Psoas muscle (tissue), 8 donors: ENCODE results near the gene TGM4. TPM values are rescaled to one million over a fixed set of nuclear protein-coding genes. Genes with fewer than 3 reads are reported as not detected.

ENCODE experiments used
- ATAC-seq, 4 donors: fragments of 200-7000 bp; cut with Tn5 transposase; one replicate each; pipeline ENCODE4 v1.9.1; 2020; ENCODE audit warnings: moderate library complexity in 3 of 4, mild to moderate bottlenecking in 2 of 4
- DNase-seq, 2 donors: peaks; one replicate each; pipeline ENCODE4 v3.0.0-alpha.2; 2020
- H3K27ac ChIP-seq: fragments of 200-600 bp; one replicate; pipeline ENCODE4 v1.8.0; 2022
- H3K27me3 ChIP-seq, 3 donors: fragments of 200-600 bp in 1 of 3; one replicate each; pipeline versions ENCODE4 v1.6.1 to v1.8.0; 2013 to 2022; ENCODE audit warnings: low read length in 2 of 3, mild to moderate bottlenecking in 2 of 3, moderate library complexity in 1 of 3; ENCODE audit not compliant: insufficient read depth in 3 of 3
- H3K36me3 ChIP-seq, 2 donors: fragments of 200-600 bp in 1 of 2; one replicate each; pipeline versions ENCODE4 v1.6.1 to v1.8.0; 2013 to 2022; ENCODE audit warnings: low read depth in 1 of 2, mild to moderate bottlenecking in 1 of 2, moderate library complexity in 1 of 2; ENCODE audit not compliant: insufficient read depth in 1 of 2
- H3K4me1 ChIP-seq: fragments of 200-600 bp; one replicate; pipeline ENCODE4 v1.8.0; 2022
- H3K4me3 ChIP-seq: fragments of 200-600 bp; one replicate; pipeline ENCODE4 v1.8.0; 2022; ENCODE audit warnings: mild to moderate bottlenecking
- H3K9me3 ChIP-seq: fragments of 200-600 bp; one replicate; pipeline ENCODE4 v1.8.0; 2022
- CTCF ChIP-seq: fragments of 200-600 bp; IDR thresholded peaks from one replicate; pipeline ENCODE4 v1.8.0; 2022; ENCODE audit warnings: antibody characterized with exemption
- WGBS, 3 donors: extraction: QIAGEN DNeasy Blood & Tissue Kit; methylation state at CpG; one replicate each; pipeline versions ENCODE4 v1.1.6 to v1.1.7; 2013; 5-methylcytosine and 5-hydroxymethylcytosine counted together
- intact Hi-C, 2 donors: fragments of 100-400 bp; cut with DNase I; formaldehyde crosslinking; loops; one replicate each; pipeline versions ENCODE4 v1.11.0 to v1.14.2; 2022
- polyA plus RNA-seq, 3 donors: library from polyadenylated mRNA; stranded (reverse); fragments of 200-250 nt; gene quantifications; one replicate each; pipeline ENCODE4 v1.2.3, GENCODE V29; 2013
- total RNA-seq, 4 donors: library from RNA; stranded (reverse); fragmentation: NEBNext Ultra II Directional in 2 of 4; extraction: Animal tissue kit (Norgen Biotek cat#: 25700) in 2 of 4; gene quantifications; one replicate each; pipeline versions ENCODE4 v1.2.1 to v1.2.4, GENCODE V29; 2021 to 2023
- donor health status: healthy with polysubstance abuse.
- donor health status: DM: no; HTN: no; CAD: no; lungs with moderate emphysema.
- donor health status: Bipolar disorder and iron deficiency.
- donor health status: healthy.
- donor health status: DM: yes; HTN: yes; CAD: no.
- donor health status: DM: no; HTN: no; CAD: no.
- donor health status: DM: no; HTN: no; CAD: no.
- donor health status: DM: yes; HTN: yes; CAD: no.

The TGM4 gene
- total and polyA plus RNA-seq, 7 donors: not detected

- Histone ChIP-seq H3K27ac (no peak overlapping the region), H3K9me3 (no peaks in the 10 kb centered on the region), H3K4me1 (no peaks in the 10 kb centered on the region), H3K36me3 (no peaks in the 10 kb centered on the region), H3K4me3 (no peak overlapping the region), H3K27me3 (peaks cover 0 to 6% (median 0%) of the 10 kb centered on the region in 3 donors)
- 41 to 45% (median 41%) methylated on average over 4 of the region's 4 CpGs for WGBS, 3 donors
- intact Hi-C loops: no loop called here
- peak in 1 of 4 donors; percentile 41 for ATAC-seq
- DNase-seq: no peak
- no peak for TF ChIP-seq CTCF
Measured at GRCh38 chr3:44885618-44886017, 11.2 kb downstream of the TGM4 start.

GRCh38 chr3:44886561-44886960, 12.2 kb downstream of the TGM4 start:
- H3K27ac ChIP-seq: no peak overlapping the region
- TF ChIP-seq CTCF: no peak
- no peak overlapping the region for H3K4me3 ChIP-seq
- intact Hi-C loops: no loop called here
- no peak for DNase-seq
- WGBS, 3 donors: 63 to 77% (median 67%) methylated on average over 3 of the region's 3 CpGs
- no peaks in the 10 kb centered on the region for H3K36me3 ChIP-seq
- H3K9me3 ChIP-seq: no peaks in the 10 kb centered on the region
- peaks cover 0 to 6% (median 0%) of the 10 kb centered on the region in 3 donors for H3K27me3 ChIP-seq
- no peak for ATAC-seq
- no peaks in the 10 kb centered on the region for H3K4me1 ChIP-seq

GRCh38 chr3:44887101-44887500, 12.7 kb downstream of the TGM4 start:
- WGBS, 3 donors: 64 to 66% (median 65%) methylated on average over 7 of the region's 7 CpGs
- intact Hi-C loops: no loop called here
- no peak for ATAC-seq

GRCh38 chr3:44890258-44890657, 15.8 kb downstream of the TGM4 start:
- no peak for TF ChIP-seq CTCF
- Histone ChIP-seq H3K36me3 (no peaks in the 10 kb centered on the region), H3K4me3 (no peak overlapping the region), H3K4me1 (no peaks in the 10 kb centered on the region), H3K27me3 (peaks cover 0 to 6% (median 0%) of the 10 kb centered on the region in 3 donors), H3K27ac (no peak overlapping the region), H3K9me3 (no peaks in the 10 kb centered on the region)
- intact Hi-C loops: no loop called here
- 43 to 48% (median 46%) methylated on average over 3 of the region's 3 CpGs for WGBS, 3 donors
- DNase-seq (no peak), ATAC-seq (no peak)

More at GRCh38 chr3:44887101-44887500, 12.7 kb downstream of the TGM4 start:
- DNase-seq: no peak
- Histone ChIP-seq H3K9me3 (no peaks in the 10 kb centered on the region), H3K27me3 (peaks cover 0 to 6% (median 0%) of the 10 kb centered on the region in 3 donors), H3K4me1 (no peaks in the 10 kb centered on the region), H3K27ac (no peak overlapping the region), H3K4me3 (no peak overlapping the region), H3K36me3 (no peaks in the 10 kb centered on the region)
- TF ChIP-seq CTCF: no peak

GRCh38 chr3:44890852-44891251, 16.4 kb downstream of the TGM4 start:
- intact Hi-C loops: no loop called here
- ATAC-seq (no peak), DNase-seq (no peak)
- Histone ChIP-seq H3K4me1 (no peaks in the 10 kb centered on the region), H3K36me3 (no peaks in the 10 kb centered on the region), H3K27me3 (peaks cover 0 to under 1% (median 0%) of the 10 kb centered on the region in 3 donors), H3K4me3 (no peak overlapping the region), H3K27ac (no peak overlapping the region), H3K9me3 (no peaks in the 10 kb centered on the region)
- 63 to 74% (median 64%) methylated on average over 3 of the region's 3 CpGs for WGBS, 3 donors
- no peak for TF ChIP-seq CTCF
